Tibial artery (tissue), 4 donors: ENCODE data around the gene SYNDIG1.

Source experiments
- DNase-seq, 2 donors: peaks; one replicate each; pipeline ENCODE4 v3.0.0-alpha.2; 2019
- H3K27ac ChIP-seq, 2 donors: fragments of 200-600 bp; sonication (generic) in 1 of 2; 1 replicate in 1 of 2; 2 replicates in 1 of 2; pipeline ENCODE4 v1.5.1; 2018 to 2019; ENCODE audit warnings: mild to moderate bottlenecking in 1 of 2
- H3K27me3 ChIP-seq, 2 donors: fragments of 200-600 bp; sonication (generic) in 1 of 2; one replicate each; pipeline versions ENCODE4 v1.5.1 to v1.6.0; 2016 to 2019
- H3K36me3 ChIP-seq, 3 donors: fragments of 200-600 bp; sonication (generic) in 2 of 3; one replicate each; pipeline ENCODE4 v1.5.1; 2016 to 2019; ENCODE audit warnings: mild to moderate bottlenecking in 2 of 3
- H3K4me1 ChIP-seq, 4 donors: fragments of 200-600 bp; sonication (generic) in 2 of 4; 1 replicate in 3 of 4; 2 replicates in 1 of 4; pipeline ENCODE4 v1.5.1; 2016 to 2019
- H3K4me3 ChIP-seq, 2 donors: fragments of 200-600 bp; sonication (generic) in 1 of 2; 1 replicate in 1 of 2; 2 replicates in 1 of 2; pipeline ENCODE4 v1.5.1; 2018 to 2019; ENCODE audit warnings: mild to moderate bottlenecking in 2 of 2
- H3K9me3 ChIP-seq, 3 donors: fragments of 200-600 bp; sonication (generic) in 1 of 3; one replicate each; pipeline ENCODE4 v1.5.1; 2016 to 2019
- CTCF ChIP-seq, 2 experiments: fragments of 200-600 bp in 1 of 2; fragments of 450-650 bp in 1 of 2; IDR thresholded peaks; one replicate each; pipeline ENCODE4 v1.5.1; 2017 to 2019; ENCODE audit warnings: antibody characterized with exemption in 2 of 2, mild to moderate bottlenecking in 1 of 2, moderate library complexity in 1 of 2
- intact Hi-C: fragments of 100-400 bp; cut with DNase I; formaldehyde crosslinking; loops from one replicate; pipeline ENCODE4 v1.15.0; 2023; ENCODE audit warnings: low total_unique reads

SYNDIG1 gene

GRCh38 chr20:24692446-24693200 lies 223.2 kb downstream of the SYNDIG1 start:
- intact Hi-C loops: no loop called here
- DNase-seq: peak in 1 of 2 donors; percentile 55
- no peaks in the 10 kb centered on the region for H3K36me3 ChIP-seq
- H3K4me3 ChIP-seq: no peak overlapping the region
- H3K9me3 ChIP-seq: peaks cover 0 to 3% (median 0%) of the 10 kb centered on the region in 3 donors
- H3K27me3 ChIP-seq: no peaks in the 10 kb centered on the region
- peaks cover 0 to 31% (median 22%) of the 10 kb centered on the region in 4 donors for H3K4me1 ChIP-seq
- H3K27ac ChIP-seq: no peak overlapping the region
- no peak for TF ChIP-seq CTCF (IDR thresholded peaks at IDR 0.05)

DNA sequence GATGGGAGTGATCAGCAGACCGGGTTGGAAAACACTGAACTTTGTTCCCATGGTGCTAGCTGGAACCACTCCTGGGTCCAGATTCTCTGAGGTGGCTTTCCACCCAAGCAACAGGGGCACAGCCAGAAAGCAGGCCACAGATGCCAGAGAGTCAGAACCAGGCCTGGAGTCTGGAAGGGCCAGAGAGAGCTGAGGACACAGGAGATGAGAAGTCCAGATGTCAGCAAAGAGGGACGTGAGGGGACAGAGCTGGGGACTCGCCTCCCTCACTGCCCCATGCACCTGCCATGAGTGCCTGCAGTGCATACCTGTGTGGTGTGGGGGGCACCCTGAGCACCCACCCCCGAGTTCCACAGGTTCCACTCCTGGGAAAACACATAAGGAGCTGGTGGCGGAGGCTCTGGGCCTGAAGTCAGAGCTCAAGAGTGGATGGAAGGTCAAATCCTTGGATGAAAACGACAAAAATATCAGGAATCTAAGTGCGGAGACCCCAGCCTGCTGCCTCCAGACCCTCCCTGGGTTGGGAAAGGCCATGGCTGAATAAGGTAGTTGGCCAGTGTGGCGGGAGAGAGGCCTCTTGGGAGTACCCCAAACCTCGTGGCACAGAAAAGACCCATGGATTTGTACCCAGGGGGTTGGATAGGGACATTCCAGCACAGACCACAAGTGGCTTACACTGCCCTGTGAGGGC lies 224.2 kb downstream of the SYNDIG1 start:
- Histone ChIP-seq H3K27ac (peak overlapping the region; percentile 43 to 62), H3K36me3 (no peaks in the 10 kb centered on the region), H3K4me1 (peaks cover 0 to 31% (median 22%) of the 10 kb centered on the region in 4 donors), H3K27me3 (no peaks in the 10 kb centered on the region), H3K9me3 (no peaks in the 10 kb centered on the region), H3K4me3 (no peak overlapping the region)
- intact Hi-C loops: no loop called here
- TF ChIP-seq CTCF (IDR thresholded peaks at IDR 0.05): no peak
- peak in 1 of 2 donors; percentile 61 for DNase-seq

GRCh38 chr20:24694157-24694726 lies 224.8 kb downstream of the SYNDIG1 start:
- no peaks in the 10 kb centered on the region for H3K36me3 ChIP-seq
- no peaks in the 10 kb centered on the region for H3K27me3 ChIP-seq
- H3K9me3 ChIP-seq: no peaks in the 10 kb centered on the region
- peak overlapping the region; percentile 43 to 62 for H3K27ac ChIP-seq
- no peak for TF ChIP-seq CTCF (IDR thresholded peaks at IDR 0.05)
- intact Hi-C loops: no loop called here
- peak in 1 of 2 donors; percentile 67 for DNase-seq
- no peak overlapping the region for H3K4me3 ChIP-seq
- H3K4me1 ChIP-seq: peaks cover 0 to 31% (median 22%) of the 10 kb centered on the region in 4 donors

- peak overlapping the region in 1 of 2 donors; percentile 27 for H3K4me3 ChIP-seq
- peak; percentile 42 to 78 for DNase-seq
- H3K4me1 ChIP-seq: peaks cover 0 to 31% (median 22%) of the 10 kb centered on the region in 4 donors
- TF ChIP-seq CTCF (IDR thresholded peaks at IDR 0.05): no peak
- no peaks in the 10 kb centered on the region for H3K27me3 ChIP-seq
- H3K9me3 ChIP-seq: no peaks in the 10 kb centered on the region
- H3K27ac ChIP-seq: peak overlapping the region; percentile 62 to 64
- H3K36me3 ChIP-seq: no peaks in the 10 kb centered on the region
- intact Hi-C loops: no loop called here
Measured at GRCh38 chr20:24694727-24695528, 225.5 kb downstream of the SYNDIG1 start.

DNA sequence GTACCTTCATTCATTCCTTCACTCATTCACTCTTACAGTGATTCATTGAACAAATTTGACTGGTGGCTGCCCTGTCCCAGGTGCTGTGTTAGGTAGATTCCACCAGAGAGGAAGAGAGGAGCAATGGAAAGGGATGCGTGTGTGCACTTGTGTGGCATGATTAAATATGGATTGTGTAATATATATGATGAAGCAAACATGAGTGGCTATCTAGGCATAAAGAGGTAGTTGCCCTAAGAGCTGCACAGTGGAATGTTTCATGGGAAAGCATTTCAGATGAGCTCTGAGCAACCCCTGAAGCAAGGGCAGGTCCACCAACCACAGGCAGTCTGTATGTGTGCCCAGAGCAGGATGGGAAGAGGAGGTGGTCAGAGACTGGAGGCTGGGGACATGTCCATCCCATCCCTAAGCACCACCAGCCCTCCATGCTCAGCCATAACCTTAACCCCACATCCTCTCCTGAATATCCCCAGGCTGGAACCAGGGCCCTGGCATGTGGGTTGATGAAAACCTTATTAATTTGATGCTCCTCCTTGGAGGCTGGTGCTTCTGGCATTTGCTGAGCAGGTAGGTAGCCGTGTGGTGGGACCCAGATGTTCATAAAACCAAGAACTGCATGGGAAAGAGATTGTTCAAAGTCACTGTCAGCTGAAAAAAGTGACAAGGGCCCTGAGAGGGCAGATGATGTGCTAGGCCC lies 226.2 kb downstream of the SYNDIG1 start:
- Histone ChIP-seq H3K4me3 (no peak overlapping the region), H3K27me3 (no peaks in the 10 kb centered on the region), H3K4me1 (peaks cover 0 to 31% (median 22%) of the 10 kb centered on the region in 4 donors), H3K36me3 (no peaks in the 10 kb centered on the region), H3K9me3 (no peaks in the 10 kb centered on the region), H3K27ac (peak overlapping the region; percentile 23 to 62)
- DNase-seq: peak in 1 of 2 donors; percentile 48
- TF ChIP-seq CTCF (IDR thresholded peaks at IDR 0.05): no peak
- intact Hi-C loops: no loop called here
